Suprapubic skin (tissue), 4 donors: ENCODE measurements around the gene LAMA3.

Source experiments
- EP300 ChIP-seq: sonication (generic); formaldehyde crosslinking; IDR thresholded peaks from one replicate; pipeline ENCODE4 v1.6.1; 2017; ENCODE audit warnings: antibody characterized with exemption
- POLR2A ChIP-seq, 2 donors: fragments of 450-650 bp; IDR thresholded peaks; one replicate each; pipeline ENCODE4 v1.6.1; 2017; ENCODE audit warnings: antibody characterized with exemption in 2 of 2, mild to moderate bottlenecking in 2 of 2, moderate library complexity in 2 of 2
- POLR2AphosphoS5 ChIP-seq, 3 donors: sonication (generic); formaldehyde crosslinking; IDR thresholded peaks; one replicate each; pipeline ENCODE4 v1.6.1; 2017; ENCODE audit warnings: antibody characterized with exemption in 3 of 3
- TF ChIP-seq, protein P1 (sequence below), 2 donors: fragments of 200-600 bp in 1 of 2; fragments of 450-650 bp in 1 of 2; sonication (generic) in 1 of 2; IDR thresholded peaks; one replicate each; pipeline ENCODE4 v1.5.1; 2016 to 2019; ENCODE audit warnings: antibody characterized with exemption in 2 of 2, mild to moderate bottlenecking in 1 of 2, moderate library complexity in 1 of 2

DNA sequence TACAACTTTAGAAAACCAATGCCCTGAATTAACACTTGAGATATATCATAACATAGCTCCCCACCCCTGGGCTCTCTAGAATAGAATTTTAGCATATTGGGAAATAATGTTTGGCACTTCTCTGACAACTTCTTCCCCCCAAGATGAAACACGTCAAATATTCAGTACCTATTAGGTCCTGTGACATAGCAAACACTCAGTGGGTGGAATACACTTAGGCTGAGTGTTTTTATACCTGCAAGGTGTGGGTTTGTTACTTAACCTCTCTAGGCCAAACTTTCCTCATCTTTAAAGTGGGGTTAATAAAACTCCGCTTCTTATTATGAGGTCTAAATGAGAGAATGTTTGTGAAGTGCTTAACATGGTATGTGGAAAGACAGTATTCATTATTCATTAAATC is 56.1 kb downstream of the LAMA3 start:
- TF ChIP-seq, protein P1, sequence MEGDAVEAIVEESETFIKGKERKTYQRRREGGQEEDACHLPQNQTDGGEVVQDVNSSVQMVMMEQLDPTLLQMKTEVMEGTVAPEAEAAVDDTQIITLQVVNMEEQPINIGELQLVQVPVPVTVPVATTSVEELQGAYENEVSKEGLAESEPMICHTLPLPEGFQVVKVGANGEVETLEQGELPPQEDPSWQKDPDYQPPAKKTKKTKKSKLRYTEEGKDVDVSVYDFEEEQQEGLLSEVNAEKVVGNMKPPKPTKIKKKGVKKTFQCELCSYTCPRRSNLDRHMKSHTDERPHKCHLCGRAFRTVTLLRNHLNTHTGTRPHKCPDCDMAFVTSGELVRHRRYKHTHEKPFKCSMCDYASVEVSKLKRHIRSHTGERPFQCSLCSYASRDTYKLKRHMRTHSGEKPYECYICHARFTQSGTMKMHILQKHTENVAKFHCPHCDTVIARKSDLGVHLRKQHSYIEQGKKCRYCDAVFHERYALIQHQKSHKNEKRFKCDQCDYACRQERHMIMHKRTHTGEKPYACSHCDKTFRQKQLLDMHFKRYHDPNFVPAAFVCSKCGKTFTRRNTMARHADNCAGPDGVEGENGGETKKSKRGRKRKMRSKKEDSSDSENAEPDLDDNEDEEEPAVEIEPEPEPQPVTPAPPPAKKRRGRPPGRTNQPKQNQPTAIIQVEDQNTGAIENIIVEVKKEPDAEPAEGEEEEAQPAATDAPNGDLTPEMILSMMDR (IDR thresholded peaks at IDR 0.05), result no peak
- TF ChIP-seq POLR2A (IDR thresholded peaks at IDR 0.05) (no peak), POLR2AphosphoS5 (IDR thresholded peaks at IDR 0.05) (no peak), EP300 (no peak)
